ENCODE data around the gene FAM53B. TPM values are rescaled to one million over a fixed set of nuclear protein-coding genes. Genes with fewer than 3 reads are reported as not detected.

Gene FAM53B
- total and polyA plus RNA-seq, 7 experiments from 2014 or later: 3.9 to 51.5 (median 27.7) TPM

DNA sequence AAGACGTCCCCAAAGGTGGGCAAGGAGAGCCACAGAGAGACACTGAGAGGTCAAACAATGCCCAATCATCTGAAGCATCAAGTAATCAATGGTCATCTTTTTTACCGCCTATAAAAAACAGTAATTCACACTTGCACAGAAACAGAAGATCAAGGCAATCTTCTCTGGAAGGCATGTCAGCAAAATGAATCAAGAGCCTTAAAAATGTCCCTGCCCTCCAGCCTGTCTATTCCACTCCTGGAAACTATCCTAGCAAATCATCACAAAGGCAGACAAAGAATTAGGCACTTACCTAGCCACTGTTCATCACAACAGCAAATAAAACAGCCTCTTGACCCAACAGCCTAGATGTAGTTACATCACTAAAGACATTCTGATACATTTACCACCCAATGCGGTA is 48.9 kb downstream of the FAM53B start:
- DNase-seq: no peak
- Mint-ChIP-seq H3K4me1 (peaks cover 56 to 77% (median 71%) of the 10 kb centered on the region in 7 donors), H3K4me3 (peak overlapping the region in 3 of 10 donors; percentile 25 to 82 (median 73)), H3K27me3 (no peaks in the 10 kb centered on the region), H3K36me3 (peaks cover 14 to 52% (median 21%) of the 10 kb centered on the region in 5 donors), H3K27ac (peak overlapping the region; percentile 19 to 96 (median 77)), H3K9me3 (no peaks in the 10 kb centered on the region)
- H3K4me3 ChIP-seq (ENCODE audit: low read length): no peak overlapping the region
- H3K27ac ChIP-seq (ENCODE audit: low read depth, low read length): no peak overlapping the region
- no peaks in the 10 kb centered on the region for H3K9me3 ChIP-seq (ENCODE audit: control insufficient read depth in 2 of 3, low read length in 3 of 3)
- CTCF ChIA-PET: interaction anchor here (1.3 kb wide), 1 partner anchor 48 kb away, joined by 5 read pairs; no protein-coding TSS in a partner anchor
- no peaks in the 10 kb centered on the region for H3K27me3 ChIP-seq (ENCODE audit: control insufficient read depth in 2 of 2, insufficient read depth in 2 of 2, low read length in 2 of 2)
- peaks cover 39 to 85% of the 10 kb centered on the region in 2 donors for H3K4me1 ChIP-seq (ENCODE audit: control insufficient read depth in 2 of 2, insufficient read depth in 2 of 2, low read length in 2 of 2)
- no peak for ATAC-seq
- intact Hi-C loops (cut with micrococcal nuclease): no loop called here
- H3K36me3 ChIP-seq (ENCODE audit: control insufficient read depth in 2 of 3, insufficient read depth in 3 of 3, low read length in 3 of 3): peaks cover 0 to 4% (median 0%) of the 10 kb centered on the region in 3 experiments
- POLR2A ChIA-PET: interaction anchor here (15.1 kb wide), 1 partner anchor 26 kb away, joined by 271 read pairs; no protein-coding TSS in a partner anchor

GRCh38 chr10:124694481-124695220 is 49.5 kb downstream of the FAM53B start:
- H3K9me3 Mint-ChIP-seq: no peaks in the 10 kb centered on the region
- no peak for ATAC-seq
- ChIA-PET CTCF (interaction anchor here (1.6 kb wide), 1 partner anchor 10 kb away, joined by 3 read pairs; no protein-coding TSS in a partner anchor), POLR2A (interaction anchor here (1.2 kb wide), 1 partner anchor 21 kb away, joined by 3 read pairs; no protein-coding TSS in a partner anchor)
- peak overlapping the region in 4 of 10 donors; percentile 25 to 82 (median 54) for H3K4me3 Mint-ChIP-seq
- Histone ChIP-seq H3K36me3 (ENCODE audit: control insufficient read depth in 2 of 3, insufficient read depth in 3 of 3, low read length in 3 of 3) (peaks cover 0 to 4% (median 0%) of the 10 kb centered on the region in 3 experiments), H3K4me3 (ENCODE audit: low read length) (no peak overlapping the region), H3K9me3 (ENCODE audit: control insufficient read depth in 2 of 3, low read length in 3 of 3) (no peaks in the 10 kb centered on the region), H3K27ac (ENCODE audit: low read depth, low read length) (no peak overlapping the region), H3K27me3 (ENCODE audit: control insufficient read depth in 2 of 2, insufficient read depth in 2 of 2, low read length in 2 of 2) (no peaks in the 10 kb centered on the region), H3K4me1 (ENCODE audit: control insufficient read depth in 2 of 2, insufficient read depth in 2 of 2, low read length in 2 of 2) (peaks cover 36 to 86% of the 10 kb centered on the region in 2 donors)
- intact Hi-C loops (cut with micrococcal nuclease): no loop called here
- DNase-seq: no peak
- H3K27ac Mint-ChIP-seq: peak overlapping the region; percentile 19 to 93 (median 75)
- H3K4me1 Mint-ChIP-seq: peaks cover 50 to 72% (median 67%) of the 10 kb centered on the region in 7 donors
- peaks cover 14 to 58% (median 21%) of the 10 kb centered on the region in 5 donors for H3K36me3 Mint-ChIP-seq
- H3K27me3 Mint-ChIP-seq: no peaks in the 10 kb centered on the region

- Histone ChIP-seq H3K27ac (ENCODE audit: low read depth, low read length) (no peak overlapping the region), H3K9me3 (ENCODE audit: control insufficient read depth in 2 of 3, low read length in 3 of 3) (no peaks in the 10 kb centered on the region), H3K36me3 (ENCODE audit: control insufficient read depth in 2 of 3, insufficient read depth in 3 of 3, low read length in 3 of 3) (peaks cover 0 to 4% (median 0%) of the 10 kb centered on the region in 3 experiments), H3K4me3 (ENCODE audit: low read length) (no peak overlapping the region), H3K27me3 (ENCODE audit: control insufficient read depth in 2 of 2, insufficient read depth in 2 of 2, low read length in 2 of 2) (no peaks in the 10 kb centered on the region), H3K4me1 (ENCODE audit: control insufficient read depth in 2 of 2, insufficient read depth in 2 of 2, low read length in 2 of 2) (peaks cover 36 to 91% of the 10 kb centered on the region in 2 donors)
- DNase-seq (no peak), ATAC-seq (no peak)
- no peaks in the 10 kb centered on the region for H3K9me3 Mint-ChIP-seq
- intact Hi-C loops (cut with micrococcal nuclease): no loop called here
- H3K4me1 Mint-ChIP-seq: peaks cover 49 to 72% (median 61%) of the 10 kb centered on the region in 7 donors
- H3K4me3 Mint-ChIP-seq: peak overlapping the region in 2 of 10 donors; percentile 23 to 55
- ChIA-PET CTCF (interaction anchor here (1.1 to 1.6 kb wide), 2 partner anchors 9 to 30 kb away, joined by 3 read pairs; no protein-coding TSS in a partner anchor), POLR2A (interaction anchor here (0.6 to 1.2 kb wide), 4 partner anchors 13 to 119 kb away, joined by 3 read pairs; no protein-coding TSS in a partner anchor)
- no peaks in the 10 kb centered on the region for H3K27me3 Mint-ChIP-seq
- peak overlapping the region in 7 of 9 donors; percentile 8 to 93 (median 77) for H3K27ac Mint-ChIP-seq
- peaks cover 14 to 60% (median 21%) of the 10 kb centered on the region in 5 donors for H3K36me3 Mint-ChIP-seq
Observed at GRCh38 chr10:124693801-124694416, 50.3 kb downstream of the FAM53B start.

DNA sequence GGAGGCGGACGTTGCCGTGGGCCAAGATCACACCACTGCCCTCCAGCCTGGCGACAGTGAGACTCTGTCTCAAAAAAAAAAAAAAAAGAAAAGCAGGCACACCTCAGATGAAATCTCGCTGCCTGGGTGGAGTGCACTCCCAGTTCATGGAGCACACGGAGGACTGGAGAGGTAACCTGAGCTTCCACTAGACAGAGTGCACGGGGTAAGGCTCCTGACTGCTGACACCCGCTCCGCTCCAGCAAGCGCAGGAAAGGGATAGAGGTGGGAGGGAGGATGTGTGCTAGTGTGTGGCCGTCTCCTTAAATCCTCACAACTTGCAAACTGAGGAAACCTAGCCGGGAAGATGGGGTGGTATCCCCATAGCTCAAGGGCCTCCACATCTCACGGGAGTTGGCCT is 50.8 kb downstream of the FAM53B start:
- Mint-ChIP-seq H3K27me3 (no peaks in the 10 kb centered on the region), H3K36me3 (peaks cover 14 to 57% (median 23%) of the 10 kb centered on the region in 5 donors), H3K4me3 (peak overlapping the region in 1 of 10 donors; percentile 55), H3K4me1 (peaks cover 46 to 72% (median 61%) of the 10 kb centered on the region in 7 donors), H3K9me3 (no peaks in the 10 kb centered on the region), H3K27ac (peak overlapping the region in 5 of 9 donors; percentile 48 to 93 (median 84))
- Histone ChIP-seq H3K36me3 (ENCODE audit: control insufficient read depth in 2 of 3, insufficient read depth in 3 of 3, low read length in 3 of 3) (peaks cover 0 to 4% (median 0%) of the 10 kb centered on the region in 3 experiments), H3K4me3 (ENCODE audit: low read length) (no peak overlapping the region), H3K27me3 (ENCODE audit: control insufficient read depth in 2 of 2, insufficient read depth in 2 of 2, low read length in 2 of 2) (no peaks in the 10 kb centered on the region), H3K9me3 (ENCODE audit: control insufficient read depth in 2 of 3, low read length in 3 of 3) (no peaks in the 10 kb centered on the region), H3K27ac (ENCODE audit: low read depth, low read length) (no peak overlapping the region), H3K4me1 (ENCODE audit: control insufficient read depth in 2 of 2, insufficient read depth in 2 of 2, low read length in 2 of 2) (peaks cover 32 to 91% of the 10 kb centered on the region in 2 donors)
- intact Hi-C loops (cut with micrococcal nuclease): no loop called here
- ChIA-PET CTCF (interaction anchor here (1.1 to 1.6 kb wide), 2 partner anchors 9 to 31 kb away, joined by 3 read pairs; no protein-coding TSS in a partner anchor), POLR2A (interaction anchor here (0.6 to 1.9 kb wide), 5 partner anchors 14 to 120 kb away, joined by 3 to 6 read pairs (median 3); no protein-coding TSS in a partner anchor)
- ATAC-seq: no peak
- DNase-seq: no peak

DNA sequence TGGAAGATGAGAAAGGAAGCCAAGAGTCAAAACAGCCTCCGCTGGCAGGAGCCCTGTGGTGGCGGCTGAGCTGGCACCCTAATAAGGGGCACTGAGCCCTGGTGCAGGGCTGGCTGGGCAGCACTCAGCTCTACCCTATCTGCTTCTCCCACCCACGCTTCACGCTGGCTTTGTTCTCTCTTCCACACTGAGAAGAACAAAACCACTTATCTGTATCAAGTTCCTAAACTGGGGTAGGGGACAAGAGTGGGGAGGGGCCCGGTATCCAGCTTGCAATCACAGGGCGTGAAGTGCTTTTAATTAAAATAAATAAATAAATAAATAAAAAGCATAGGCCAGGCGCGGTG is 52.1 kb downstream of the FAM53B start:
- intact Hi-C loops (cut with micrococcal nuclease): no loop called here
- POLR2A ChIA-PET: interaction anchor here (0.6 to 1.9 kb wide), 8 partner anchors 9 to 45 kb away, joined by 3 to 6 read pairs (median 4); no protein-coding TSS in a partner anchor
- Histone ChIP-seq H3K27me3 (ENCODE audit: control insufficient read depth in 2 of 2, insufficient read depth in 2 of 2, low read length in 2 of 2) (no peaks in the 10 kb centered on the region), H3K9me3 (ENCODE audit: control insufficient read depth in 2 of 3, low read length in 3 of 3) (no peaks in the 10 kb centered on the region), H3K4me3 (ENCODE audit: low read length) (no peak overlapping the region), H3K27ac (ENCODE audit: low read depth, low read length) (no peak overlapping the region), H3K36me3 (ENCODE audit: control insufficient read depth in 2 of 3, insufficient read depth in 3 of 3, low read length in 3 of 3) (peaks cover 0 to 4% (median 0%) of the 10 kb centered on the region in 3 experiments), H3K4me1 (ENCODE audit: control insufficient read depth in 2 of 2, insufficient read depth in 2 of 2, low read length in 2 of 2) (peaks cover 19 to 91% of the 10 kb centered on the region in 2 donors)
- Mint-ChIP-seq H3K27me3 (no peaks in the 10 kb centered on the region), H3K4me3 (peak overlapping the region in 1 of 10 donors; percentile 2), H3K4me1 (peaks cover 34 to 72% (median 53%) of the 10 kb centered on the region in 7 donors), H3K27ac (no peak overlapping the region), H3K9me3 (no peaks in the 10 kb centered on the region), H3K36me3 (peaks cover 14 to 51% (median 24%) of the 10 kb centered on the region in 5 donors)
- CTCF ChIA-PET: no interaction called here
- DNase-seq: no peak
- no peak for ATAC-seq

DNA sequence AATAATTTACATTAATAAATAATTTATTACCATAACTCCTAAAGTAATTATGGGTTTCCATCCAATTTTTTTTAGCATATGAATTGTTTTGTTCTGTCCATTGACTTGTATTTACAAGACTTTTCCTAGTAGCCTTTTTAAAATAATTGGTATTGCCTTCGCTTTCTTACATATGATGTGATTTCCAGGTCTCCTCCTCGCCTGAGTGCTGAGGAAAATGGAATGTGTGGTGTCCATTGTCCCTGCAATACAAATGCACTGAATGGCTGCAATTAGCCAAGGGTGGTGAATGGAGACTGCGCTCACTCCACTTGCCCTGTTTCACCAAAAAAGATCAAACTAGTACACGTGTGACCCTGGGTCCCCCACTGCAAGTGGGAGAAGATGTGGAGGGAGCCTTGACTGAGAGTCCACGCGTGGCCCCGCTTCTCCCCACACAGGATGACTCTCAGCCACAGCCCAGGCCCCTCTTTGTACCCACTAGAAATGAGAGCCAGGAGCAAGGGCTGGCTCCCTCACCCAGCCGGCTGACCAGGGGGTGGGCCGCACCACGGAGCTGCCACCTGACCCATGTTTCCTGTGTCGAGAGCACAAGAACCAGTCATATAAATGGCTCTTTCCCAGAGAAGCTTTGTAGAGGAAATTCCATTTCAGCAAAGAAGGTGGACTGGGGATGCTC is 52.6 kb downstream of the FAM53B start:
- no peak overlapping the region for H3K27ac Mint-ChIP-seq
- peaks cover 14 to 91% of the 10 kb centered on the region in 2 donors for H3K4me1 ChIP-seq (ENCODE audit: control insufficient read depth in 2 of 2, insufficient read depth in 2 of 2, low read length in 2 of 2)
- ChIA-PET CTCF (no interaction called here), POLR2A (interaction anchor here (0.6 to 1.9 kb wide), 7 partner anchors 9 to 45 kb away, joined by 3 to 6 read pairs (median 4); no protein-coding TSS in a partner anchor)
- ATAC-seq (no peak), DNase-seq (no peak)
- no peak overlapping the region for H3K27ac ChIP-seq (ENCODE audit: low read depth, low read length)
- no peaks in the 10 kb centered on the region for H3K27me3 Mint-ChIP-seq
- peaks cover 14 to 52% (median 25%) of the 10 kb centered on the region in 5 donors for H3K36me3 Mint-ChIP-seq
- no peak overlapping the region for H3K4me3 ChIP-seq (ENCODE audit: low read length)
- H3K9me3 ChIP-seq (ENCODE audit: control insufficient read depth in 2 of 3, low read length in 3 of 3): no peaks in the 10 kb centered on the region
- peaks cover 0 to 4% (median 0%) of the 10 kb centered on the region in 3 experiments for H3K36me3 ChIP-seq (ENCODE audit: control insufficient read depth in 2 of 3, insufficient read depth in 3 of 3, low read length in 3 of 3)
- peaks cover 30 to 72% (median 51%) of the 10 kb centered on the region in 7 donors for H3K4me1 Mint-ChIP-seq
- H3K4me3 Mint-ChIP-seq: peak overlapping the region in 2 of 10 donors; percentile 2 to 21
- H3K27me3 ChIP-seq (ENCODE audit: control insufficient read depth in 2 of 2, insufficient read depth in 2 of 2, low read length in 2 of 2): no peaks in the 10 kb centered on the region
- intact Hi-C loops (cut with micrococcal nuclease): no loop called here
- H3K9me3 Mint-ChIP-seq: no peaks in the 10 kb centered on the region

Data from naive thymus-derived CD4-positive, alpha-beta T cell (primary cell).